ENCODE data around the gene BBS9.

BBS9 gene

GRCh38 chr7:33339074-33339790 lies 209.9 kb downstream of the BBS9 start:
- H3K9ac ChIP-seq (ENCODE audit: low read depth, low read length), result no peak overlapping the region
- H3K36me3 ChIP-seq (ENCODE audit: control insufficient read depth, insufficient read depth, low read length), result no peaks in the 10 kb centered on the region
- H3K4me3 ChIP-seq (ENCODE audit: low read depth, low read length), result no peak overlapping the region
- H3K27me3 ChIP-seq (ENCODE audit: control insufficient read depth, insufficient read depth, low read length), result no peaks in the 10 kb centered on the region
- H3K4me1 ChIP-seq (ENCODE audit: control insufficient read depth, insufficient read depth, low read length), result no peaks in the 10 kb centered on the region
- no peaks in the 10 kb centered on the region for H3K9me3 ChIP-seq (ENCODE audit: control insufficient read depth, insufficient read depth, low read length)

DNA sequence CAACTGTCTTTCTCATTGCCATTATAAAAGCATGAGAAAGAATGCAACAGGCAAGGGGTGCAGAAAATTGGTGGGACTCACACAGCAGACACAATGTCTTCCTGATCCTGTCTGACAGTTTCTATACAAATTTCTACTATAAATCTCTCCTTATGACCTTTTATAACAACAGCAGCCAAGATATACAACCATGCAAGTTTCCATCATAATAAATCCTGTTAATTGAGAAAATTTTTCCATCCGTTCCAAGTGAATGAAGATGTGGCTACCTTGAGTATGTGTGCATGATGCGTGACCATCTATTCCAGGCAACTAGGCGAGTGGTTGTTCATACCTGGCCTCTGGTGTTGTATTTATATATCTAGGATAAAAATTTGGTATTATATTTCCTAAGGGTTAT lies 216.7 kb downstream of the BBS9 start:
- no peak overlapping the region for H3K4me3 ChIP-seq (ENCODE audit: low read depth, low read length)
- H3K27me3 ChIP-seq (ENCODE audit: control insufficient read depth, insufficient read depth, low read length), result no peaks in the 10 kb centered on the region
- no peaks in the 10 kb centered on the region for H3K9me3 ChIP-seq (ENCODE audit: control insufficient read depth, insufficient read depth, low read length)
- no peaks in the 10 kb centered on the region for H3K36me3 ChIP-seq (ENCODE audit: control insufficient read depth, insufficient read depth, low read length)
- no peak overlapping the region for H3K9ac ChIP-seq (ENCODE audit: low read depth, low read length)
- H3K4me1 ChIP-seq (ENCODE audit: control insufficient read depth, insufficient read depth, low read length), result no peaks in the 10 kb centered on the region

GRCh38 chr7:33350577-33350976 lies 221.2 kb downstream of the BBS9 start:
- H3K27me3 ChIP-seq (ENCODE audit: control insufficient read depth, insufficient read depth, low read length), result no peaks in the 10 kb centered on the region
- H3K36me3 ChIP-seq (ENCODE audit: control insufficient read depth, insufficient read depth, low read length), result no peaks in the 10 kb centered on the region
- no peak overlapping the region for H3K4me3 ChIP-seq (ENCODE audit: low read depth, low read length)
- H3K4me1 ChIP-seq (ENCODE audit: control insufficient read depth, insufficient read depth, low read length), result no peaks in the 10 kb centered on the region
- no peak overlapping the region for H3K9ac ChIP-seq (ENCODE audit: low read depth, low read length)
- no peaks in the 10 kb centered on the region for H3K9me3 ChIP-seq (ENCODE audit: control insufficient read depth, insufficient read depth, low read length)

DNA sequence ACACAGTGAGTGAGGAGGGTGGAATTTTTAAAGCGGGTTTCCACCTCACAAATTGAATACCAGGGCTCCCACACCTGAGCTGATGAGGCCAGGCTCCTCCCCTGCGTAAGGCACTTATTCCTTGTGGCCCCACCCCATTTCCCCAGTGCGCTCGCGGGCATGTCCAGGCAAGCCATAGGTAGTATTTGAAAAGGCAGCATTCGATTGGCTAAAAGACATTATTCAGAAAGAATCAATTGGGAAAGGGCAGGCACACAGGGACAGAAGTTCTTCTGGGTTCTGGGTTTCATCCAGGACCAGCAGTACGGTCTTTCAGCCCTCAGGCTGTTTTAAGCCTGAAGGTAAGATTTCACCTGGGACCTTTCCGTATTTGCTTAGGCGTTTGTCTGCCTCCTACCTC lies 222.3 kb downstream of the BBS9 start:
- Histone ChIP-seq H3K4me1 (ENCODE audit: control insufficient read depth, insufficient read depth, low read length) (no peaks in the 10 kb centered on the region), H3K27me3 (ENCODE audit: control insufficient read depth, insufficient read depth, low read length) (no peaks in the 10 kb centered on the region), H3K9ac (ENCODE audit: low read depth, low read length) (peak overlapping the region; percentile 19), H3K4me3 (ENCODE audit: low read depth, low read length) (peak overlapping the region; percentile 40), H3K36me3 (ENCODE audit: control insufficient read depth, insufficient read depth, low read length) (no peaks in the 10 kb centered on the region), H3K9me3 (ENCODE audit: control insufficient read depth, insufficient read depth, low read length) (no peaks in the 10 kb centered on the region)

DNA sequence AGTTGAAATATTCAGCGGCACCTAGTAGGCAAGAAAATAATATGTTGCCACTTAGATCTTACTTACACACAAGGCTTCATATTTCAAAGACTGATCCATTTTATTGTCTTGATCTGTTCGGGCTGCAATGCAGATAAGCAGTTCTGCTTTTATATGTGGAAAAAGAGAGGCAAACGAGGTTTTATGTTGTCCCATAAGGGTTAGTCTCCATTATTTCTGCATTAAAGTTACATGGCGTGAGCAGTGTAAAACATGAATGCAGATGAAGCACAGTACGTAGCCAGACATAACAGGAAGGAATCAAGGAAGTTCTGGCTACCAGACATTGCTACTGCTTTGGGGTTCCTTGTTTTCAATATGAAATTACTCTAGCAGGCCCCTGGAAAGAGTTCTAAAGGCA lies 224.8 kb downstream of the BBS9 start:
- H3K9me3 ChIP-seq (ENCODE audit: control insufficient read depth, insufficient read depth, low read length), result no peaks in the 10 kb centered on the region
- H3K36me3 ChIP-seq (ENCODE audit: control insufficient read depth, insufficient read depth, low read length), result no peaks in the 10 kb centered on the region
- no peak overlapping the region for H3K9ac ChIP-seq (ENCODE audit: low read depth, low read length)
- no peaks in the 10 kb centered on the region for H3K4me1 ChIP-seq (ENCODE audit: control insufficient read depth, insufficient read depth, low read length)
- H3K27me3 ChIP-seq (ENCODE audit: control insufficient read depth, insufficient read depth, low read length), result no peaks in the 10 kb centered on the region
- H3K4me3 ChIP-seq (ENCODE audit: low read depth, low read length), result peak overlapping the region; percentile 40

DNA sequence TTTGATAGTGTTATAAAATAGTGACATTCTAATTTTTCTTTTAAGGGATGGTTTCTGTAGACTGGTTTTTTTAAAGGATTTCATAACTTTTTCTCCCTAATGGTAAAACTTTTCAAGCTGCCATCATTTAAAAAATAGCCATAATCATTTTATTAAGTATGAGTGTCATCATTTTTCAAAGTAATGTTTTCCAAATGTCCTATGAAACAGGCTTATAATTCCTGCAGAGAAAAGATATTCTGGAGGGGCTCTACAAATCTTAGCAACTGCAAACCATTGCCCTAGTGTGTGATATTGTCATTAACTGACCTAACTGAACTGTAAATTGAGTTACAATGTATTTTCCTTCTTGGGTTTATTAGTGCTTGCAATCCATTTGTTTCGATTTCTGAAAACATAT lies 226.0 kb downstream of the BBS9 start:
- Histone ChIP-seq H3K9ac (ENCODE audit: low read depth, low read length) (no peak overlapping the region), H3K4me1 (ENCODE audit: control insufficient read depth, insufficient read depth, low read length) (no peaks in the 10 kb centered on the region), H3K36me3 (ENCODE audit: control insufficient read depth, insufficient read depth, low read length) (no peaks in the 10 kb centered on the region), H3K4me3 (ENCODE audit: low read depth, low read length) (no peak overlapping the region), H3K9me3 (ENCODE audit: control insufficient read depth, insufficient read depth, low read length) (no peaks in the 10 kb centered on the region), H3K27me3 (ENCODE audit: control insufficient read depth, insufficient read depth, low read length) (no peaks in the 10 kb centered on the region)

GRCh38 chr7:33356336-33356735 lies 227.0 kb downstream of the BBS9 start:
- H3K4me3 ChIP-seq (ENCODE audit: low read depth, low read length), result no peak overlapping the region
- H3K4me1 ChIP-seq (ENCODE audit: control insufficient read depth, insufficient read depth, low read length), result no peaks in the 10 kb centered on the region
- H3K27me3 ChIP-seq (ENCODE audit: control insufficient read depth, insufficient read depth, low read length), result no peaks in the 10 kb centered on the region
- no peaks in the 10 kb centered on the region for H3K9me3 ChIP-seq (ENCODE audit: control insufficient read depth, insufficient read depth, low read length)
- H3K9ac ChIP-seq (ENCODE audit: low read depth, low read length), result no peak overlapping the region
- no peaks in the 10 kb centered on the region for H3K36me3 ChIP-seq (ENCODE audit: control insufficient read depth, insufficient read depth, low read length)

DNA sequence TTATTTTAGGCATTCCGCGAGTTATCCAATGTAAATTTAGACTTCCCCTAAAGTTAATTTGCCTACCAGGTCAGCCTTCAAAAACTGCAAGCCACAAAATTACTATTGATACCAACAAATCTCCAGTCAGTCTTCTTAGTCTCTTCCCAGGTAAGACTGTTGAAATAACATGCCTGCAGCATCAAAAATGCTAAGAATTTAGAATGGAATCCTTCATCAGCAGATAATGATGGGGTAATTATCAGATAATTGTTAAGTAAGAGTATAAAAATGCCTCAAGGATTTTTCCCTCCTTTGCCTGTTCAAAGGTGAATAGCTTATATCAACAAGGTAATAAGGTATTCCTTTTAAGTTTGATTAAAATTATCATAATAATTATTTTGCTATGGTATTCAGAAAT lies 228.5 kb downstream of the BBS9 start:
- H3K9me3 ChIP-seq (ENCODE audit: control insufficient read depth, insufficient read depth, low read length), result no peaks in the 10 kb centered on the region
- no peaks in the 10 kb centered on the region for H3K27me3 ChIP-seq (ENCODE audit: control insufficient read depth, insufficient read depth, low read length)
- no peaks in the 10 kb centered on the region for H3K36me3 ChIP-seq (ENCODE audit: control insufficient read depth, insufficient read depth, low read length)
- no peak overlapping the region for H3K4me3 ChIP-seq (ENCODE audit: low read depth, low read length)
- no peak overlapping the region for H3K9ac ChIP-seq (ENCODE audit: low read depth, low read length)
- H3K4me1 ChIP-seq (ENCODE audit: control insufficient read depth, insufficient read depth, low read length), result no peaks in the 10 kb centered on the region

DNA sequence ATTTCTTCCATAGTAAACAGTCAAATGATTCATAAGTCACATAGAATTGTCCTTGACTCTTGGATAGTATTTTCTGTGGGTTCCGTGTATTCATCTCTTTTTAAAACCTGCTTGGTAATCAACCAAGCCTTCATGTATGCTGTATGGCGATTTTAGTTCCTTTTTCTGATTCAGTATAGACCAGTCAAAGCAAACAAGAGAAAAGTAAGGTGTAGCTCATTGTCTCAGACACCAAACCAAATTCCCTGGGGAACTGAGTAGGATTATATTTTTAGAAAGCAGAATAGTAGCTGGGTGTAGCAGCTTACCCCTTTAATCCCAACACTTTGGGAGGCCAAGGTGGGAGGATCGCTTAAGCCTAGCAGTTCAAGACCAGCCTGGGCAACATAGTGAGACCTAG lies 240.5 kb downstream of the BBS9 start:
- Histone ChIP-seq H3K27me3 (ENCODE audit: control insufficient read depth, insufficient read depth, low read length) (no peaks in the 10 kb centered on the region), H3K4me1 (ENCODE audit: control insufficient read depth, insufficient read depth, low read length) (no peaks in the 10 kb centered on the region), H3K9me3 (ENCODE audit: control insufficient read depth, insufficient read depth, low read length) (no peaks in the 10 kb centered on the region), H3K4me3 (ENCODE audit: low read depth, low read length) (no peak overlapping the region), H3K36me3 (ENCODE audit: control insufficient read depth, insufficient read depth, low read length) (no peaks in the 10 kb centered on the region), H3K9ac (ENCODE audit: low read depth, low read length) (no peak overlapping the region)

GRCh38 chr7:33373195-33373594 lies 243.8 kb downstream of the BBS9 start:
- H3K36me3 ChIP-seq (ENCODE audit: control insufficient read depth, insufficient read depth, low read length), result no peaks in the 10 kb centered on the region
- no peak overlapping the region for H3K4me3 ChIP-seq (ENCODE audit: low read depth, low read length)
- no peaks in the 10 kb centered on the region for H3K9me3 ChIP-seq (ENCODE audit: control insufficient read depth, insufficient read depth, low read length)

GRCh38 chr7:33379891-33380525 lies 250.6 kb downstream of the BBS9 start:
- Histone ChIP-seq H3K4me3 (ENCODE audit: low read depth, low read length) (no peak overlapping the region), H3K9ac (ENCODE audit: low read depth, low read length) (no peak overlapping the region), H3K27me3 (ENCODE audit: control insufficient read depth, insufficient read depth, low read length) (no peaks in the 10 kb centered on the region), H3K4me1 (ENCODE audit: control insufficient read depth, insufficient read depth, low read length) (no peaks in the 10 kb centered on the region), H3K9me3 (ENCODE audit: control insufficient read depth, insufficient read depth, low read length) (no peaks in the 10 kb centered on the region), H3K36me3 (ENCODE audit: control insufficient read depth, insufficient read depth, low read length) (no peaks in the 10 kb centered on the region)

More at GRCh38 chr7:33373195-33373594, 243.8 kb downstream of the BBS9 start:
- H3K9ac ChIP-seq (ENCODE audit: low read depth, low read length), result no peak overlapping the region
- no peaks in the 10 kb centered on the region for H3K27me3 ChIP-seq (ENCODE audit: control insufficient read depth, insufficient read depth, low read length)
- no peaks in the 10 kb centered on the region for H3K4me1 ChIP-seq (ENCODE audit: control insufficient read depth, insufficient read depth, low read length)

DNA sequence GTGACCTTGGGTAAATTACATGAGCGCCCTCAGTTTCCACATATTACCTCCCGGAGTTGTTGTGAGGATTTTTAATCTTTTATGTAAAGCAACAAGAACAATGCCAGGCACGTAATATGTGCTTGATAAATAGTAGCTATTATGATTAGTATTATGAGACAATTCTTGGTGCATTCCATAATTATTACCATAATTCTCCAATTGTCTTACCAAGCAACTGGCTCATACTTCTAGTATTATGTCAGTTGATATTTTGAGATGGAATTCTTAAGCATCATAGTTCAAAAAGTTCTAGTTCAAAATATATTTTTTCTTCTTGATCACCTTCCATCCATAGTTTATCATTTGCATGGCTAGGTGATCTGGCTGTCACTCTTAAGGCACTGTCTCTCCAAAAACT lies 259.0 kb downstream of the BBS9 start:
- H3K27me3 ChIP-seq (ENCODE audit: control insufficient read depth, insufficient read depth, low read length), result no peaks in the 10 kb centered on the region
- no peak overlapping the region for H3K4me3 ChIP-seq (ENCODE audit: low read depth, low read length)
- no peak overlapping the region for H3K9ac ChIP-seq (ENCODE audit: low read depth, low read length)
- H3K9me3 ChIP-seq (ENCODE audit: control insufficient read depth, insufficient read depth, low read length), result no peaks in the 10 kb centered on the region
- H3K36me3 ChIP-seq (ENCODE audit: control insufficient read depth, insufficient read depth, low read length), result no peaks in the 10 kb centered on the region
- H3K4me1 ChIP-seq (ENCODE audit: control insufficient read depth, insufficient read depth, low read length), result no peaks in the 10 kb centered on the region

Measured in iPS-15b (cell line).